GM11168 (cell line): ENCODE measurements around the gene CPA5.
"Not testable (repeated sequence)": the region's sequence is repeated elsewhere in the genome, so short reads cannot be mapped to it uniquely, and the experiment has no call there.

Source experiments
- in situ Hi-C: fragments of 300-500 bp; cut with MboI; formaldehyde crosslinking; loops from one replicate; pipeline ENCODE4 v1.12.0; 2022; ENCODE audit warnings: low sequenced_read_pairs; ENCODE audit not compliant: unreplicated experiment

CPA5 gene

DNA sequence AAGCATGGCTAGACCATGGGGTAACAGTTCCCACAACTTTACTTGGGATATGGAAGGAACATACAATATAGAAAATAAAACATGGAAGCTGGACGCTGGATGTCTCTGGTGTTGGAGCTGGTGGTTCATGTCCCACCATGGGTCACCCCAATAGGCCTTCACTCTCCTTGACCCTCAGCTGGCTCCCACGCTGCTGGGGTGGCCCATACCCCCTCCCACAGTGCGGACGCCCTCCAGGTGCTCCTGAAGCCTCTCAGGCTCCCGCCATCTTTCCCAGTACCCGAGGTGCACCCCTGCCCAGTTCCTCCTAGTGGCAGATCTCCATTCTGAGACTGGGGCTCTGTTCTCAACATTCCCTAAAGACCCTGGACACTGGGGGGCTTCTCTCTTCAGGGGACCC, 29.9 kb downstream of the CPA5 start:
- in situ Hi-C loops, result no loop called here

- in situ Hi-C loops, result not testable (repeated sequence)
These were observed 31.8 kb downstream of the CPA5 start for GRCh38 chr7:130376461-130376860.

GRCh38 chr7:130377178-130377577, 32.6 kb downstream of the CPA5 start:
- in situ Hi-C loops, result no loop called here

DNA sequence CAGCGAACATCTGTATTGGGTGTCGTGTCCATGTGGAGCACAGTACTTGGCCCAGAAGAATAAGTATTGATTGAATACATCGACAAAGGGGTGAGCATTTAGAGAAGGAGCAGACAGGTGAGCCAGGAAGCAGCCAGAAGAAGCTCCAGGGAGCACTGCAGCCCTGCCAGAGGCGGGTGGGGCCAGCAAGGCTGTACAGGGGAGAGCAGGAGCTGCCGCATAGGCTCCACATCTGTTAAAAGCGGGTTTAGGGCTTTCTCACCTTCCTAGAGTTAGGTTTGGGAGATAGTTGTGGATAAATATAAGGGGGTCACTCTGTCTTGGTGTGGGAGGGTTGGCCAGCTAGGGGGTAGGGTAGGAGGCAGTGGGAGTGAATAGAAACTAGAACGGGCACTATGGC, 34.4 kb downstream of the CPA5 start:
- in situ Hi-C loops, result no loop called here

DNA sequence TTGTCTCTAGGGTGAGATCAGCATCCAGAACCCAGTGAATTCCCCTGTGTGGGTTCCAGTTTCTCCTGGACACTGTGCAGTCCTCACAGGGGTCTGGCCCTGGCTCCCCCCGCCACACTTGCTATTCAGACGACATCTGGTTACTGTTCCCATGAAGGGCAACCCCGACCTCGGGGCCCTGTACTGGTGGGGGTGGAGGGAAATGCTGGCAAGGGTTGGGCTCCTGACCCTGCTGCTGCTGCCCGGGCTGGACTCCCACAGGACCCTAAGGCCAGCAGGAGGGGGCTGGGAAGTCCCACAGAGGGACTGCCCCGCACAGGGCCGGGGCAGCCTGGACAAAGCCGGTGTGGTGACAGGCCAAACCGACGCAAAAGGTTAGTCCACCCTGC, 34.9 kb downstream of the CPA5 start:
- in situ Hi-C loops, result no loop called here

- in situ Hi-C loops, result no loop called here
These were observed 35.6 kb downstream of the CPA5 start, which contains the start of gene CPA1 for GRCh38 chr7:130379921-130380860. TSS of gene CPA1 (plus strand) at chr7:130380494. CDS start at chr7:130380521, 27 bp downstream.

GRCh38 chr7:130380861-130381455, 36.3 kb downstream of the CPA5 start:
- in situ Hi-C loops, result no loop called here

- in situ Hi-C loops, result no loop called here
These were observed 37.1 kb downstream of the CPA5 start for GRCh38 chr7:130381468-130382312.

DNA sequence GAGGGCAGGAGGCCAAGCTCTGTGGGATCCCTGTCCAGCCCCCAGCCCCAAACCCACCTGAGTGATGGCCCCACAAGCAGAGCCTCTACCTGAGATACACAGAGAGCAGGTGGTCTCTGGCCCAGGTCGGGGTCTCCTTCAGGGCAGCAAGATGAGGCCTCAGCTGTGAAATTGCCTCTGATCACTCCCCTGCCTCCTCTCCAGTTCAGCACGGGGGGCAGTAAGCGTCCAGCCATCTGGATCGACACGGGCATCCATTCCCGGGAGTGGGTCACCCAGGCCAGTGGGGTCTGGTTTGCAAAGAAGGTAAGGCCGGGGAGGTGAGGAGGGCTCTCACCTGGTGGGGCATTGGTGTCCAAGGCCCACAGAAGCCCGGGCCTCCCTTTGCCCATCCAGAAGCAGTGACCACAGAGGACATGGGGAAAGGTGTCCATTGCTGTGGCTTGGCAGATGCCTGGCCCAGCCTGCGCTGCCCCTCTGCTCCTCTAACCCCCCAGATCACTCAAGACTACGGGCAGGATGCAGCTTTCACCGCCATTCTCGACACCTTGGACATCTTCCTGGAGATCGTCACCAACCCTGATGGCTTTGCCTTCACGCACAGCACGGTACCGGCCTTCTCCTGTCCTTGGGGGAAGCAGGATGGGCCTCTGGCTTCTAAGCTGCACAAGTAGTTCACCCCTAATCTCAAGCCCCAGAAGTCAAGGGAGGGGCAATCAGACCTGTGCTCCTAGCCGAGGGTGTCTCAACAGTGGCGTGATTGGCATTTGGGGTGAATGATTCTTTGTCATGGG, 38.8 kb downstream of the CPA5 start:
- in situ Hi-C loops, result no loop called here

GRCh38 chr7:130384371-130384801, 39.8 kb downstream of the CPA5 start:
- in situ Hi-C loops, result no loop called here

DNA sequence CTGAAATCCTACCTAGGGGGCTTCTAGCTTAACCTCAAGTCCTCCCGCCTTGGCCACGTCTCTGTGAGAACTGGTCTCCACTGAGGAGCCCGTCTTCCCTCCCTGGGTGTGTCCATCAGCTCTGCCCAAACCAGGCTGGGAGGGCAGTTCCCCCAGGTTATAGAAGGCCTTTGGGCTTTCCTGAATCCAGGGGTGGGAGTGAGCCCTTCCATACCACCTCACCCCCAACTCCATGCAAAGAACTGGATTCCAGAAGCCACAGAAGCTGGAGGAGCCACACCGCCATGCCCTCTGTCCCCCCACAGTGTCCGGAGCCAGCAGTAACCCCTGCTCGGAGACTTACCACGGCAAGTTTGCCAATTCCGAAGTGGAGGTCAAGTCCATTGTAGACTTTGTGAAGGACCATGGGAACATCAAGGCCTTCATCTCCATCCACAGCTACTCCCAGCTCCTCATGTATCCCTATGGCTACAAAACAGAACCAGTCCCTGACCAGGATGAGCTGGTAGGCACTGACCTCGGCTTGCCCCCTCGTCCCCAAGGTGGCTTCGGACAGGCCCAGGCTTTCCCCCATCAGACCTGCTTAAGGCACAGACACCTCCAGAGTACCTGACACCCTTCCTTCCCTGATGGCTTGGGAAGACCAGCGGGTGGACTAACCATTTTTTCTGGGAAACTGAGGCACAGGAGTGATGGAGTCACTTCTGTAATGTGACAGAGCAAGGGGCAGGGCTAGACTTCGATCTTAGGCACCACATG, 40.4 kb downstream of the CPA5 start:
- in situ Hi-C loops, result no loop called here

DNA sequence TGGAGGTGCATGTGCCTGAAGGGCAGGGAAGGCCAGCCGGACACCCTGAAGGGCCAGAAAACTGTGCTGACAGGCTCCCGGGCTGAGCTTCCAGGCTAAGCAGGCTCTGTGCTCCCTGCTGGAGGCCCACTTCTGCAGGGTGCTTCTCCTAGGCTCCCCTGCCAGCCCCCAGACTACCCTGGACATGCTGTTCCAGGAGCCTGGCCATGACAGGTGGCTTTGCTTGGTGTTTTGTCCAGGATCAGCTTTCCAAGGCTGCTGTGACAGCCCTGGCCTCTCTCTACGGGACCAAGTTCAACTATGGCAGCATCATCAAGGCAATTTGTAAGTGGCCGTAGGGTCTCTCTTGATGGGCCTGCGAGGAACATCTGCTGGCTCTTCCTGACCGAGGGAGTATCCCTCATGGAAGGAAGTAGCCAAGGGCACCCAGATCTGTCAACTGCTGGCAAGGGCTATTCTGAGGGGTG, 41.0 kb downstream of the CPA5 start:
- in situ Hi-C loops, result no loop called here

DNA sequence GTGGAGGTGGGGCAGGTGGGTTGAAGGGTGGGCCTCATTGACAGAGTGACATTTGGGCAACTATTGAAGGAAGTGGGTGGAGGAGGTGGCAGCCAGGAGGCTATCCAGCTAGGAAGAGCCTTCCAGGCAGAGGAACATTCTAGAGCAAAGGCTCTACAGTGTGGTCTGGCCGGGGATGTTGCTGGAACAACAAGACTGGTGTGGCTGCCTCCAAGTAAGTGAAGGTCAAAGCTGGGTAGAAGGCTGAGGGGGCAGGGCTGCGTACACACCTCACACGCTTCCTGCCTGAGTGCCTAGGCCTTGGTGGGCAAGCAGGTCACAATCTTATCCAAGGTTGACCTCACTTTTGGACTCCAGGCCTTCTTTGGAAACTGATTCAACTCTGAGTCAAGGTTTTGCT, 42.3 kb downstream of the CPA5 start:
- in situ Hi-C loops, result no loop called here

DNA sequence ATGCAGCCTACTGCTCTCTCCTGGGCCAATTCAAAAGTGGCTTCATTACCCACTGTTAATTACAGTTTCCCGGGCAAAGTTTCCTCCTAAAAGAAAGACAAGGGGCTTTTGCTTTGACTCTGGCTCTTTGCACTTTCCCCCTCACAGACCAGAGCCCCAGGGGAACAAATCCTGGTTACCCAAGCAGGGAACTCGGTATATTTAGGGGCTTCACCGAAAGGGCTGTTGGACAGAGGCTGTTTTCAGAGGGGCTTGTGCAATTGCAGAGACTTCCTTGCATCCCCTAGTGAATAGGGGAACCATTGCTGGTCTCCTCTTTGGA, 42.7 kb downstream of the CPA5 start:
- in situ Hi-C loops, result no loop called here

DNA sequence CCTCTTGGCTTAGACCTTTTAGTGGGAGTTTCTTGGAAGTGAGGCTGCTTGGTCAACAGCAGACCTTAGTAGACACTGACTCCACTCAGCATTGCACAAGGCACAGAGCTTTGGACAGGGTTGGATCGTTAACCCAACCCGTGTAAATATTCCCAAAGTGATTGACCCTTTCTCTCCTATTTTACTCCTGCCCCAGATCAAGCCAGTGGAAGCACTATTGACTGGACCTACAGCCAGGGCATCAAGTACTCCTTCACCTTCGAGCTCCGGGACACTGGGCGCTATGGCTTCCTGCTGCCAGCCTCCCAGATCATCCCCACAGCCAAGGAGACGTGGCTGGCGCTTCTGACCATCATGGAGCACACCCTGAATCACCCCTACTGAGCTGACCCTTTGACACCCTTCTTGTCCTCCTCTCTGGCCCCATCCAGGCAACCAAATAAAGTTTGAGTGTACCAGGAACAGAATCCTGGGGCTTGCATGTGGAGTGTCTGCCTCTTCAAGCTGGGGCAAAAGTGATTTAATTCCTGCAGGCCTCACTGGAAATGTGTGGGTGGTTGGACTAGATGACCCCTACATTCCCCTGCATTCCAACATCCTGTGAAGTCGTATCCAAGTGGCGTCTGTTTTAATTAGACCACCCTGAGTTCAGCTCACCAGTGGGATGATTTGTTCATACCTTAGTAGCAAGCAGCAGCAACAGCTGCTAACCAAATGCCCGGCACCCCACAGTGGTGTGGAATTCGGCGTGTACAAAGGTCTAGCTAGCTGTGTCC, 43.2 kb downstream of the CPA5 start:
- in situ Hi-C loops, result no loop called here

DNA sequence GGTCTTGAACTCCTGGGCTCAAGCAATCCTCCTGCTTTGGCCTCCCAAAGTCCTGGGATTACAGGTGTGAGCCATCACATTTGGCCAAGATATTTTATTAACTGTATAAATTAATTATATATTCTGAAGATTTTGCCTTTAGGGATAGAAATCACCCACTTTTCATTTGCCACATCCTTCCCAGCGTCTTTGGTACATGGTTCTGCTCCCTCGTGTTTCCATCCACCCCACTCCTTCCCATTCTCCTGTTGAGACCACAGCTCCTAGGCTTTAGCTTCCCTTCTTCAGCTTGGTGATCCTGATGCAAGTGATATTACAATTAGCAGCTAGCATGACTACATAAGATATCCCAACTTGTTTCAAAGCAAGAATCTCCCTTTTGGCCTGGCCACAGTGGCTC, 44.1 kb downstream of the CPA5 start:
- in situ Hi-C loops, result no loop called here

DNA sequence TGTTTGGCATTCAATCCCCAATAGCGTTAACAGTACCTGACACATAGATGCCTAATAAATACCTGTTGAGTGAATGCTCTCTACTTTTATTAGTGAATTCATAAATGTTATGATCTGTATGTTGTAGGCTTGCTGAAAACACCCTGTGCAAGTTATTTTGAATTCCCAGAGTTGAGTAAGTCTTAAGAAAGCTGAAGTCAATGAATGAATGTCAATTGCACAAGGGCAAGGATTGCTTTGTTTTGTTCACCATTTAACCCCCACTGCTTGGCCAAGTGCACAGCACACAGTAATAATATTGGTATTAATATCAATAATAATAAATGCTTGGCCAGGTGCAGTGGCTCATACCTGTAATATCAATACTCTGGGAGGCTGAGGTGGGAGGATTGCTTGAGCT, 45.9 kb downstream of the CPA5 start:
- in situ Hi-C loops, result no loop called here

- in situ Hi-C loops, result no loop called here
These were observed 48.5 kb downstream of the CPA5 start for GRCh38 chr7:130393101-130393561.
